Smooth muscle cell (in vitro differentiated cells): ENCODE results near the gene PIBF1. TPM values are rescaled to one million over a fixed set of nuclear protein-coding genes. Genes with fewer than 3 reads are reported as not detected.

Source experiments
- DNase-seq: peaks from one replicate; lab custom pipeline; 2025; ENCODE audit not compliant: unreplicated experiment; lab: John Stamatoyannopoulos, UW
- H2AFZ ChIP-seq: fragments of 200-600 bp; sonication (generic); 2 replicates; pipeline ENCODE4 v1.6.0; 2016; ENCODE audit warnings: antibody characterized with exemption, low read depth, mild to moderate bottlenecking
- H3F3A ChIP-seq: fragments of 200-600 bp; sonication (generic); 2 replicates; pipeline ENCODE4 v1.6.0; 2017; ENCODE audit warnings: antibody characterized with exemption, low read depth
- H3K27ac ChIP-seq: fragments of 200-600 bp; sonication (generic); 2 replicates; pipeline ENCODE4 v1.5.1; 2016; ENCODE audit warnings: low read depth, mild to moderate bottlenecking
- H3K27me3 ChIP-seq: fragments of 200-600 bp; sonication (generic); 2 replicates; pipeline ENCODE4 v1.6.1; 2016; ENCODE audit warnings: low read depth, mild to moderate bottlenecking
- H3K36me3 ChIP-seq: fragments of 200-600 bp; sonication (generic); 2 replicates; pipeline ENCODE4 v1.5.1; 2016; ENCODE audit warnings: low read depth
- H3K4me1 ChIP-seq: fragments of 200-600 bp; sonication (generic); 2 replicates; pipeline ENCODE4 v1.5.1; 2016; ENCODE audit warnings: low read depth
- H3K4me2 ChIP-seq: fragments of 200-600 bp; sonication (generic); 2 replicates; pipeline ENCODE4 v1.6.0; 2016; ENCODE audit warnings: mild to moderate bottlenecking
- H3K4me3 ChIP-seq: fragments of 200-600 bp; sonication (generic); 2 replicates; pipeline ENCODE4 v1.5.1; 2016; ENCODE audit warnings: mild to moderate bottlenecking
- H3K79me2 ChIP-seq: fragments of 200-600 bp; sonication (generic); 2 replicates; pipeline ENCODE4 v1.6.0; 2016; ENCODE audit warnings: low read depth, mild to moderate bottlenecking
- H3K9ac ChIP-seq: fragments of 200-600 bp; sonication (generic); 2 replicates; pipeline ENCODE4 v1.6.0; 2016; ENCODE audit warnings: low read depth
- H3K9me3 ChIP-seq: fragments of 200-600 bp; sonication (generic); replicated peaks from 2 replicates; pipeline ENCODE4 v1.5.1; 2016; ENCODE audit warnings: low read depth
- H4K20me1 ChIP-seq: fragments of 200-600 bp; sonication (generic); 2 replicates; pipeline ENCODE4 v1.6.0; 2016; ENCODE audit warnings: low read depth
- WGBS: methylation state at CpG from one replicate; pipeline ENCODE4 v1.1.7; 2016; ENCODE audit warnings: low lambda C conversion rate; 5-methylcytosine and 5-hydroxymethylcytosine counted together
- polyA plus RNA-seq: library from polyadenylated mRNA; unstranded; fragments of >200 nt; fragmentation: Nextera tagmentation; extraction: Ambion mirVana; gene quantifications from 2 replicates; pipeline ENCODE4 v1.2.1, GENCODE V29; 2016
- total RNA-seq: library from RNA; depleted of rRNA; stranded (reverse); fragments of >200 nt; gene quantifications from 2 replicates; pipeline ENCODE4 v1.2.3, GENCODE V29; 2014
- TF ChIP-seq, protein P1 (sequence below): fragments of 200-600 bp; sonication (generic); IDR thresholded peaks from 2 replicates; pipeline ENCODE4 v1.5.1; 2017; ENCODE audit warnings: borderline replicate concordance, mild to moderate bottlenecking, antibody characterized with exemption; ENCODE audit not compliant: insufficient read depth, poor library complexity, severe bottlenecking

The PIBF1 gene, protein sequence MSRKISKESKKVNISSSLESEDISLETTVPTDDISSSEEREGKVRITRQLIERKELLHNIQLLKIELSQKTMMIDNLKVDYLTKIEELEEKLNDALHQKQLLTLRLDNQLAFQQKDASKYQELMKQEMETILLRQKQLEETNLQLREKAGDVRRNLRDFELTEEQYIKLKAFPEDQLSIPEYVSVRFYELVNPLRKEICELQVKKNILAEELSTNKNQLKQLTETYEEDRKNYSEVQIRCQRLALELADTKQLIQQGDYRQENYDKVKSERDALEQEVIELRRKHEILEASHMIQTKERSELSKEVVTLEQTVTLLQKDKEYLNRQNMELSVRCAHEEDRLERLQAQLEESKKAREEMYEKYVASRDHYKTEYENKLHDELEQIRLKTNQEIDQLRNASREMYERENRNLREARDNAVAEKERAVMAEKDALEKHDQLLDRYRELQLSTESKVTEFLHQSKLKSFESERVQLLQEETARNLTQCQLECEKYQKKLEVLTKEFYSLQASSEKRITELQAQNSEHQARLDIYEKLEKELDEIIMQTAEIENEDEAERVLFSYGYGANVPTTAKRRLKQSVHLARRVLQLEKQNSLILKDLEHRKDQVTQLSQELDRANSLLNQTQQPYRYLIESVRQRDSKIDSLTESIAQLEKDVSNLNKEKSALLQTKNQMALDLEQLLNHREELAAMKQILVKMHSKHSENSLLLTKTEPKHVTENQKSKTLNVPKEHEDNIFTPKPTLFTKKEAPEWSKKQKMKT
- total RNA-seq, result 30.8 and 41.9 TPM in 2 replicates
- polyA plus RNA-seq, result 14.1 and 19.0 TPM in 2 replicates

DNA sequence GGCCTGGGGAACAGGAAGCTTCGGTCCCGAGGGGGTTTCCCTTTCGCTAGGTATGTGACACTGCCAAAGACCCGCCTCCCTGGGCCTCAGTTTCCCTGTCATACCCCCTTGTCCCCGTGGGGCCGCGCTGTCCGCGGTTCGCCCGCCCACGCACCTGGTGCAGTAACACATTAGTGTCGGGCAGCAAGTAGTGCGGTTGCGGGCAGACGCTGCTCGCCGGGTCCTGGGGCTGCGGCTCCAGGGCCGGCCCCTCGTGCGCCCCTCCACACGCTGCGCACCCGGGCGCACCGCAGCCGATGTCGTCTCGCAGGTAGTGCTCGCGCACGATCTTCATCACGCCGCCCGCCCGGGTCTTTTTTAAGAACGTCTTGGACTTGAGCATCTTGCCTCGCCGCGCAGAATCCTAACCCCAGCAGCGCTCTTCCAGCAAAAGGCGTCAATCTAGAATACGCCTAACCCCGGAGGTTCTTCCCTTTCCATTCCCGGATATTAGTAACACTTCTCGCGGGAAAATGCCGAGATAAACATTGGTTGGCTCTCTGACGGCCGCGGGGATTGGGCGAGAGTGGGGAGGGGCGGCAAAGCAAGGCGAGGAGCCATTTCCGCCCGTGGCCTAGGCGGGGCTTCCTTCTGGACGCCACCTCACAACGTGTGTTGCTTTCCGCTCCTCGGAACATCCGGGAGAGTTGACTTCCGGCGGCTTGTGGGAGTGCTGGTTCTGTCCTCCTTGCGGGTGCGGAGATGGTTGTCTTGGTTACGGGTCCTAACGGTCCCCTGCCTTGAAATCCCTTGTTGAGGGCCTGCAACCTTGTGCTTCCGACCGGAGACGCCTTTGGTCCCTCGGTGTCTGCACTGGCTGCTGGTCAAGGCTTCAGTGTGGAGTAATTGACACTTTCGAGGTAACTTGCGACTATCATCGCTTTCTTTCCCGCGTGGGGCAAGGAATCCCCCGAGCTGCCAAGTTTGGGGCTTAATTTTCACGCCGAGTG, at the start of gene PIBF1, which contains the start of gene DIS3:
Gene PIBF1 (plus strand): TSS at position 683 of the 989 bp plus-strand sequence. CDS start 1,337 bp downstream, outside the sequence.
Gene DIS3 (minus strand): TSS at position 450 of the 989 bp plus-strand sequence. CDS start 68 bp downstream, at position 382.
- Histone ChIP-seq H3K4me1 (peaks cover 17% of the 10 kb centered on the region), H3K4me3 (peak within 1 kb of the TSS; percentile 69), H3K36me3 (no peaks in the 10 kb centered on the region), H3K9ac (peak within 1 kb of the TSS; percentile 90), H3K79me2 (peaks cover 92% of the 10 kb centered on the region), H3F3A (no peaks in the 10 kb centered on the region), H3K4me2 (peak within 1 kb of the TSS; percentile 96), H3K27ac (peak within 1 kb of the TSS; percentile 73), H4K20me1 (peaks cover 44% of the 10 kb centered on the region), H2AFZ (peak within 1 kb of the TSS; percentile 94), H3K27me3 (no peaks in the 10 kb centered on the region), H3K9me3 (no peaks in the 10 kb centered on the region)
- TF ChIP-seq, protein P1, sequence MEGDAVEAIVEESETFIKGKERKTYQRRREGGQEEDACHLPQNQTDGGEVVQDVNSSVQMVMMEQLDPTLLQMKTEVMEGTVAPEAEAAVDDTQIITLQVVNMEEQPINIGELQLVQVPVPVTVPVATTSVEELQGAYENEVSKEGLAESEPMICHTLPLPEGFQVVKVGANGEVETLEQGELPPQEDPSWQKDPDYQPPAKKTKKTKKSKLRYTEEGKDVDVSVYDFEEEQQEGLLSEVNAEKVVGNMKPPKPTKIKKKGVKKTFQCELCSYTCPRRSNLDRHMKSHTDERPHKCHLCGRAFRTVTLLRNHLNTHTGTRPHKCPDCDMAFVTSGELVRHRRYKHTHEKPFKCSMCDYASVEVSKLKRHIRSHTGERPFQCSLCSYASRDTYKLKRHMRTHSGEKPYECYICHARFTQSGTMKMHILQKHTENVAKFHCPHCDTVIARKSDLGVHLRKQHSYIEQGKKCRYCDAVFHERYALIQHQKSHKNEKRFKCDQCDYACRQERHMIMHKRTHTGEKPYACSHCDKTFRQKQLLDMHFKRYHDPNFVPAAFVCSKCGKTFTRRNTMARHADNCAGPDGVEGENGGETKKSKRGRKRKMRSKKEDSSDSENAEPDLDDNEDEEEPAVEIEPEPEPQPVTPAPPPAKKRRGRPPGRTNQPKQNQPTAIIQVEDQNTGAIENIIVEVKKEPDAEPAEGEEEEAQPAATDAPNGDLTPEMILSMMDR, result peak; percentile 20
- WGBS, result under 1% methylated on average over 81 of the region's 81 CpGs
- DNase-seq, result peak; percentile 88

DNA sequence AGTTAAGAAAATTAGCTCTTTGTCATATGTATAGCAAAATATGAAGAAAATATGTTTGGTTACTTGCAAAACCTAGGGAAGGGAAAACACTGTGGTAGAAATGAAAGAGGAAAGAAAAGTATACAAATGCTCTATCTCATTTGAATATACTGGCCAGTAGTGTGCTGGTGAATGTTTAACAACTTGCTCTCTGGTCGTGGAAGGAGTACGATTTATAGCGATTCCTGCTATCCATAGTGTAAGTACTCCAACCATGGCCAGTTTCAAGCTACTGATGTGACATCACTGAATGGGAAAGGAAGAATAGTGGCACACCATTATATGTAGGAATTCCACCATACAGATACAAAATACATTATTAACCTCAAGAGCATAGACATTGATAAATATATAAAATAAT, 44.9 kb upstream of the PIBF1 start:
- H3K79me2 ChIP-seq, result peaks cover 7% of the 10 kb centered on the region
- TF ChIP-seq, protein P1, result no peak
- no peak overlapping the region for H3K9ac ChIP-seq
- DNase-seq, result no peak
- H3K9me3 ChIP-seq, result no peaks in the 10 kb centered on the region
- no peaks in the 10 kb centered on the region for H3K27me3 ChIP-seq
- H3K4me2 ChIP-seq, result no peak overlapping the region
- no peaks in the 10 kb centered on the region for H3F3A ChIP-seq
- H3K4me3 ChIP-seq, result no peak overlapping the region
- no peak overlapping the region for H3K27ac ChIP-seq
- no peaks in the 10 kb centered on the region for H3K4me1 ChIP-seq
- WGBS, result 97% methylated on average over 3 of the region's 3 CpGs
- no peak overlapping the region for H2AFZ ChIP-seq
- peaks cover 3% of the 10 kb centered on the region for H4K20me1 ChIP-seq
- H3K36me3 ChIP-seq, result no peaks in the 10 kb centered on the region

DNA sequence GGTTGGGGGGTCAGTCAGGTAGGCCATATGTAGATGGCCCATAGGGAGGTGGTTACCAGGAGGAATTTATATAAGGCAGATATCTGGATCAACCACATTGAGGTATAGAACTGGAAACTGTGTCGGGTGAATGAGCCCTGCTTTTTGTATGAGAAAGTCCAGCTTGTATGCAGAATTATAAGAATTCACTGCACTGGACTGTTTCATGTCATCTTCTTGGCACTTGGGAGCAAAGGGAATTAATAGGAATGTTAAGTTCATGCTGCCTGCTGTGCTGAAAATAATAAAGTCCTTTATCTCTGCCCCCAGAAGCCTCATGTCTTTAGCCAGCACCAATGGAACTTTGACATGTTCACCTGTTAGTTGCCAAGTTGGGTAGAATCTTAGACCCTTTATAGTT, 41.9 kb upstream of the PIBF1 start:
- TF ChIP-seq, protein P1, result no peak
- peaks cover 2% of the 10 kb centered on the region for H3F3A ChIP-seq
- no peak overlapping the region for H3K9ac ChIP-seq
- 86% methylated on average over 1 of the region's 1 CpG for WGBS
- no peak overlapping the region for H2AFZ ChIP-seq
- no peaks in the 10 kb centered on the region for H3K4me1 ChIP-seq
- no peaks in the 10 kb centered on the region for H3K27me3 ChIP-seq
- no peaks in the 10 kb centered on the region for H3K36me3 ChIP-seq
- DNase-seq, result no peak
- no peaks in the 10 kb centered on the region for H3K9me3 ChIP-seq
- no peak overlapping the region for H3K4me3 ChIP-seq
- no peak overlapping the region for H3K27ac ChIP-seq
- no peak overlapping the region for H3K4me2 ChIP-seq
- H3K79me2 ChIP-seq, result peaks cover 4% of the 10 kb centered on the region
- peaks cover 3% of the 10 kb centered on the region for H4K20me1 ChIP-seq
